Type B pancreatic cell (in vitro differentiated cells): Measurements from ENCODE around the gene PRKN. TPM values are rescaled to one million over a fixed set of nuclear protein-coding genes. Genes with fewer than 3 reads are reported as not detected.

ENCODE experiments used
- DNase-seq: peaks from one replicate; pipeline ENCODE4 v3.0.0; 2021; ENCODE audit warnings: mixed read lengths; ENCODE audit not compliant: unreplicated experiment; ENCODE audit errors: extremely low spot score
- H3K27ac Mint-ChIP-seq: 2 replicates; pipeline ENCODE4 v1.8.0; 2021; ENCODE audit warnings: mild to moderate bottlenecking, mixed read lengths
- H3K27me3 Mint-ChIP-seq: 2 replicates; pipeline ENCODE4 v1.8.0; 2021; ENCODE audit warnings: mixed read lengths
- H3K36me3 Mint-ChIP-seq: 2 replicates; pipeline ENCODE4 v1.8.0; 2021; ENCODE audit warnings: mixed read lengths
- H3K4me1 Mint-ChIP-seq: one replicate; pipeline ENCODE4 v1.8.0; 2021; ENCODE audit warnings: mixed read lengths; ENCODE audit not compliant: unreplicated experiment
- H3K4me3 Mint-ChIP-seq: 2 replicates; pipeline ENCODE4 v1.8.0; 2021; ENCODE audit warnings: mild to moderate bottlenecking, mixed read lengths
- H3K9me3 Mint-ChIP-seq: 2 replicates; pipeline ENCODE4 v1.8.0; 2021; ENCODE audit warnings: mixed read lengths
- CTCF ChIP-seq: fragments of 200-600 bp; sonication (generic); conservative IDR thresholded peaks from 2 replicates; pipeline ENCODE4 v1.5.0; 2021; ENCODE audit warnings: antibody characterized with exemption, mild to moderate bottlenecking
- total RNA-seq: library from RNA; stranded (reverse); gene quantifications from 2 replicates; pipeline ENCODE4 v1.2.1, GENCODE V29; 2021; ENCODE audit warnings: low replicate concordance

The PRKN gene
- total RNA-seq, 1 donor from 2014 or later, result 6.2 TPM

GRCh38 chr6:161809971-161810370 lies 917.6 kb downstream of the PRKN start:
- peaks cover 4% of the 10 kb centered on the region for H3K9me3 Mint-ChIP-seq
- H3K4me1 Mint-ChIP-seq, result no peaks in the 10 kb centered on the region
- TF ChIP-seq CTCF, result no peak
- H3K27me3 Mint-ChIP-seq, result no peaks in the 10 kb centered on the region
- H3K27ac Mint-ChIP-seq, result no peak overlapping the region
- DNase-seq, result no peak
- H3K4me3 Mint-ChIP-seq, result no peak overlapping the region
- no peaks in the 10 kb centered on the region for H3K36me3 Mint-ChIP-seq

DNA sequence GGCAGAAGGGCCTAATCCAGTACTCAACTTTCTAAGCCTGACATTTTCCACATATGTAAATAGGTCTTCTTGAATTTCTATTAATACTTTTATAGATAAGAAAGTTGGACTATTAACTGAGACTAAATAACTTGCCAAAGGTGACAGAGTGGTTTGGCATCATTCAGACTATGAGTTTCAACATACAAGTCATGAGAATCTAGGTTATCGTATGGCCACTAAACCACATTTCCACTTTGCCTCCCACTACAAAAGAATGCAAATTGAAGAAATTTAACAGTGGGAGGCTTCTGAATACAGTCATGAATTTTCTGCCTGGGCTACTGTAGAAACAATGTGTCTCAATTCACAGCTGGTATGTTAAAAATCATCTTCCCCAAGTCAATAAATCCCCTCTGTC lies 922.7 kb downstream of the PRKN start:
- DNase-seq, result no peak
- H3K4me1 Mint-ChIP-seq, result no peaks in the 10 kb centered on the region
- no peaks in the 10 kb centered on the region for H3K27me3 Mint-ChIP-seq
- no peak for TF ChIP-seq CTCF
- no peak overlapping the region for H3K4me3 Mint-ChIP-seq
- H3K9me3 Mint-ChIP-seq, result no peaks in the 10 kb centered on the region
- no peaks in the 10 kb centered on the region for H3K36me3 Mint-ChIP-seq
- H3K27ac Mint-ChIP-seq, result no peak overlapping the region

- no peaks in the 10 kb centered on the region for H3K27me3 Mint-ChIP-seq
- no peaks in the 10 kb centered on the region for H3K4me1 Mint-ChIP-seq
- DNase-seq, result no peak
- no peak overlapping the region for H3K27ac Mint-ChIP-seq
- no peak overlapping the region for H3K4me3 Mint-ChIP-seq
- no peak for TF ChIP-seq CTCF
- peaks cover 6% of the 10 kb centered on the region for H3K9me3 Mint-ChIP-seq
- no peaks in the 10 kb centered on the region for H3K36me3 Mint-ChIP-seq
Measured at GRCh38 chr6:161803131-161803530, 924.4 kb downstream of the PRKN start.

DNA sequence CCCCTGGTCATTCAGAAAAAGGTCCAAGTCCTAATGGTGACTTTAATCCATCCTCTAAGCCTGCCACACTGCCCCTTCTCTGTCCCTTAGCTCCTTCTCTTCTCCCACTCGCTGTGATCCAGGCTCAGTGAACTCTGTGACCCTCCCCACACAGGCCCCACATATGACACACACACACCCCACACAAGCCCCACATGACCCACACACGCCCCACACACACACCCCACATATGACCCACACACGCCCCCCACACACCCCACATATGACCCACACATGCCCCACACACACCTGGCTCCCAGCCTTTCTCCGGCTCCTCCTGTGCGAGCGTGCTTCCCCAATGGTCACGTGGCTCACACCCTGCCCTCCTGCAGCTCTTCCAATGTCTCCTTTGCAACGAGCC lies 925.3 kb downstream of the PRKN start:
- Mint-ChIP-seq H3K36me3 (no peaks in the 10 kb centered on the region), H3K4me3 (no peak overlapping the region), H3K27ac (no peak overlapping the region), H3K4me1 (no peaks in the 10 kb centered on the region), H3K9me3 (peaks cover 6% of the 10 kb centered on the region), H3K27me3 (no peaks in the 10 kb centered on the region)
- TF ChIP-seq CTCF, result no peak
- DNase-seq, result no peak

DNA sequence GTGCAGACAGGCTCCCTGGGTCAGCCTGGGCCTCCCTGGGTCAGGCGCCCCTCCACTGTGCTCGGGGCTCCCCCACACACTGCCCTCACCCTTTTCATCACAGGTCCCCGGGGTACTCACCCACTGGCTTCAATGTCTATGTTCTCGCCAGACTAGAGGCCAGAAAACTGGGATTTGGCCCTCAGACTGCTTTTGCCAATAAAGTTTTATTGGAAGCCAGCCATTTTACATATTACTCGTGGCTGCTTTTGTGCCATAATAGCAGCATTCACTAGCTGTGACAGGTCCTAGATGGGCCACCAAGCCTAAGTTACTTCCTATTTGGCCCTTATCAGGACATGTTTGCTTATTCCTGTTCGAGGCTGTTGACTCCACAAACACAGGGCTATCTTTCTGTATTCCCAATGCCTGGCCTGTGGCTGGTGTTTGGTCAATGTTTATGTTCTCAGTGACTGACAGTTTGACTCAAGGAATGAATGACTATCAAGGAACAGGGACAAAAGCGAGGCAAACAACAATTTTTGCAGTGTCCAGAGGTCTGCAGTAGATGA lies 928.6 kb downstream of the PRKN start:
- Mint-ChIP-seq H3K27ac (no peak overlapping the region), H3K4me3 (no peak overlapping the region), H3K27me3 (no peaks in the 10 kb centered on the region)

More for the DNA sequence above, 928.6 kb downstream of the PRKN start:
- TF ChIP-seq CTCF, result no peak
- no peak for DNase-seq
- H3K36me3 Mint-ChIP-seq, result no peaks in the 10 kb centered on the region
- H3K9me3 Mint-ChIP-seq, result peaks cover 6% of the 10 kb centered on the region
- H3K4me1 Mint-ChIP-seq, result peaks cover 6% of the 10 kb centered on the region
